HEK293 (cell line): Measurements from ENCODE around the gene SVOPL.

Experiments used
- CTCF ChIA-PET: fragments of 350-600 bp; formaldehyde crosslinking; extraction: SDS; loops from one replicate; lab custom pipeline; 2021; ENCODE audit warnings: antibody characterized with exemption; lab: Yijun Ruan, JAX
- POLR2A ChIA-PET: fragments of 300-600 bp; formaldehyde crosslinking; extraction: SDS; loops from one replicate; lab custom pipeline; 2020; ENCODE audit warnings: antibody characterized with exemption, inconsistent platforms; lab: Yijun Ruan, JAX
- H3K27ac ChIP-seq: fragments of 200-500 bp; sonication (Bioruptor generic); 2 replicates; pipeline ENCODE4 v1.5.1; 2014; ENCODE audit warnings: low read depth, low read length, control low read depth, inconsistent platforms; ENCODE audit errors: extremely low read depth
- H3K36me3 ChIP-seq, 2 experiments: fragments of 200-500 bp in 1 of 2; sonication (Bioruptor generic) in 1 of 2; 1 replicate in 1 of 2; 2 replicates in 1 of 2; pipeline ENCODE4 v1.5.1; 2014 to 2017; ENCODE audit warnings: inconsistent platforms in 2 of 2, low read length in 2 of 2; ENCODE audit not compliant: control insufficient read depth in 2 of 2, insufficient read depth in 1 of 2
- H3K4me1 ChIP-seq: fragments of 200-500 bp; sonication (Bioruptor generic); 2 replicates; pipeline ENCODE4 v1.5.1; 2014; ENCODE audit warnings: mild to moderate bottlenecking, low read length, inconsistent platforms; ENCODE audit not compliant: control insufficient read depth, insufficient read depth
- H3K4me3 ChIP-seq: 2 replicates; pipeline ENCODE4 v1.5.1; 2011; ENCODE audit warnings: low read depth, mild to moderate bottlenecking, control low read depth, low read length, moderate library complexity
- H3K9me3 ChIP-seq: fragments of 200-500 bp; sonication (Bioruptor generic); 2 replicates; pipeline ENCODE4 v1.5.1; 2014; ENCODE audit warnings: low read depth, low read length, inconsistent platforms; ENCODE audit not compliant: control insufficient read depth, insufficient read depth
- BCL11B ChIP-seq: fragments of 450-650 bp; formaldehyde crosslinking; IDR thresholded peaks from 2 replicates; pipeline ENCODE4 v1.5.1; 2016; ENCODE audit warnings: low read depth, missing biosample characterization, missing genetic modification characterization
- RBAK ChIP-seq: fragments of 450-650 bp; formaldehyde crosslinking; IDR thresholded peaks from 2 replicates; pipeline ENCODE4 v1.5.1; 2016; ENCODE audit warnings: missing biosample characterization, missing genetic modification characterization
- SCRT1 ChIP-seq: fragments of 450-650 bp; formaldehyde crosslinking; IDR thresholded peaks from 2 replicates; pipeline ENCODE4 v1.5.1; 2016; ENCODE audit warnings: missing biosample characterization, missing genetic modification characterization, borderline replicate concordance
- ZEB2 ChIP-seq: fragments of 450-650 bp; formaldehyde crosslinking; IDR thresholded peaks from 2 replicates; pipeline ENCODE4 v1.5.1; 2016; ENCODE audit warnings: missing biosample characterization, missing genetic modification characterization
- ZFHX2 ChIP-seq: fragments of 450-650 bp; formaldehyde crosslinking; conservative IDR thresholded peaks from 2 replicates; pipeline ENCODE4 v1.5.1; 2016; ENCODE audit warnings: missing biosample characterization, missing genetic modification characterization
- ZNF266 ChIP-seq: fragments of 450-650 bp; formaldehyde crosslinking; IDR thresholded peaks from 2 replicates; pipeline ENCODE4 v1.5.1; 2016; ENCODE audit warnings: missing biosample characterization, missing genetic modification characterization, low read depth
- ZNF558 ChIP-seq: fragments of 450-650 bp; formaldehyde crosslinking; IDR thresholded peaks from 2 replicates; pipeline ENCODE4 v1.5.1; 2016; ENCODE audit warnings: missing biosample characterization, missing genetic modification characterization
- ZNF660 ChIP-seq: fragments of 450-650 bp; IDR thresholded peaks from 2 replicates; pipeline ENCODE4 v1.5.1; 2018; ENCODE audit warnings: missing biosample characterization, mild to moderate bottlenecking, missing genetic modification characterization
- ZNF664 ChIP-seq: fragments of 450-650 bp; formaldehyde crosslinking; IDR thresholded peaks from 2 replicates; pipeline ENCODE4 v1.5.1; 2016; ENCODE audit warnings: missing biosample characterization, missing genetic modification characterization
- ZNF670 ChIP-seq: fragments of 450-650 bp; formaldehyde crosslinking; IDR thresholded peaks from 2 replicates; pipeline ENCODE4 v1.5.1; 2016; ENCODE audit warnings: missing biosample characterization, missing genetic modification characterization, low read depth
- ZNF777 ChIP-seq: fragments of 450-650 bp; formaldehyde crosslinking; IDR thresholded peaks from 2 replicates; pipeline ENCODE4 v1.5.1; 2017; ENCODE audit warnings: missing biosample characterization, missing genetic modification characterization, borderline replicate concordance
- TF ChIP-seq, protein P1 (sequence below): fragments of 450-650 bp; formaldehyde crosslinking; IDR thresholded peaks from 2 replicates; pipeline ENCODE4 v1.5.1; 2016; ENCODE audit warnings: missing biosample characterization, missing genetic modification characterization, borderline replicate concordance
- TF ChIP-seq, protein P2 (sequence below): fragments of 450-650 bp; formaldehyde crosslinking; IDR thresholded peaks from 2 replicates; pipeline ENCODE4 v1.5.1; 2016; ENCODE audit warnings: missing biosample characterization, missing genetic modification characterization
- TF ChIP-seq, protein P3 (sequence below): fragments of 450-650 bp; formaldehyde crosslinking; IDR thresholded peaks from 2 replicates; pipeline ENCODE4 v1.5.1; 2016; ENCODE audit warnings: missing biosample characterization, missing genetic modification characterization
- TF ChIP-seq, protein P4 (sequence below): fragments of 450-650 bp; IDR thresholded peaks from 2 replicates; pipeline ENCODE4 v1.5.1; 2018; ENCODE audit warnings: missing biosample characterization, mild to moderate bottlenecking, missing genetic modification characterization
- TF ChIP-seq, protein P5 (sequence below): fragments of 450-650 bp; formaldehyde crosslinking; IDR thresholded peaks from 2 replicates; pipeline ENCODE4 v1.5.1; 2016; ENCODE audit warnings: missing biosample characterization, missing genetic modification characterization
- TF ChIP-seq, protein P6 (sequence below): fragments of 450-650 bp; formaldehyde crosslinking; IDR thresholded peaks from 2 replicates; pipeline ENCODE4 v1.5.1; 2016; ENCODE audit warnings: missing biosample characterization, missing genetic modification characterization, borderline replicate concordance

SVOPL gene

DNA sequence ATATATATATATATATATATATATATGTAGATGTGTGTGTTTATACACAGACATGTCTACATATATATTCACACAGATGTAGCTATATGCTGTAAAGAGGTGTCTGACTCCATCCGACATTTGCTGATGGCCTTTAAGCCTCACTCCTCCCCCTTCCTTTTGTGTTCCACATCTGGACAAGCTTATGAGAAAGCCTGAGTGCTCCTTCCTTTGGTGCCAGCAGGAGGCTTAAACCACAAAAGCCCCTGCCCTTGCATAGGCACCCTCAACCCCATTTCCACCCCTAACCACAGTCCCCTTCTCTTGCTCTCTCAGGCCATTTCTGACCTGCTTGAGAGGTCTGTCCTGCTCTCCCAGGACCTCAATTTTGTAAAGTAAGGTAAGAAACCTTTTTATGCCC lies 98.7 kb downstream of the SVOPL start (continued):
- TF ChIP-seq, protein P1, sequence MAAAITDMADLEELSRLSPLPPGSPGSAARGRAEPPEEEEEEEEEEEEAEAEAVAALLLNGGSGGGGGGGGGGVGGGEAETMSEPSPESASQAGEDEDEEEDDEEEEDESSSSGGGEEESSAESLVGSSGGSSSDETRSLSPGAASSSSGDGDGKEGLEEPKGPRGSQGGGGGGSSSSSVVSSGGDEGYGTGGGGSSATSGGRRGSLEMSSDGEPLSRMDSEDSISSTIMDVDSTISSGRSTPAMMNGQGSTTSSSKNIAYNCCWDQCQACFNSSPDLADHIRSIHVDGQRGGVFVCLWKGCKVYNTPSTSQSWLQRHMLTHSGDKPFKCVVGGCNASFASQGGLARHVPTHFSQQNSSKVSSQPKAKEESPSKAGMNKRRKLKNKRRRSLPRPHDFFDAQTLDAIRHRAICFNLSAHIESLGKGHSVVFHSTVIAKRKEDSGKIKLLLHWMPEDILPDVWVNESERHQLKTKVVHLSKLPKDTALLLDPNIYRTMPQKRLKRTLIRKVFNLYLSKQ: no peak

DNA sequence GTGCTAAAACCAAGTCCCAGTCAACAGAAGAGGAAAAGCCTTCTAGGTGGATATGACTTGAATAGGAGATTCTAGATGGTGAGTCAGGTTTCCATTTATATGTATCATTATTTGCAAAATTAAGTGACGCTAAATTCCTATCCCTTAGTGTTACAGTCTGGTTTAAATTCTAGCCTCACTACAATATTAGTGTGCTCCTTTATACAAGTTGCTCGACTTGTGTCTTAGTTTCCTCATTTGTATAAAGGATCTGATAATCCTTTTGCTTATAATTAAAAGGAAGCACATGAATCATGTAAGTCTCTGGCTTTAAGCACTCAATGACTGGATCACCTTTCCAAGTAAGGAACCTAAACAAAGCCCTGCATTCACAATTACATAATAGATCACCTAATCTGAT lies 105.7 kb downstream of the SVOPL start:
- ChIA-PET CTCF (no interaction called here), POLR2A (no interaction called here)
- Histone ChIP-seq H3K4me1 (no peaks in the 10 kb centered on the region), H3K4me3 (no peak overlapping the region), H3K36me3 (no peaks in the 10 kb centered on the region), H3K27ac (no peak overlapping the region), H3K9me3 (no peaks in the 10 kb centered on the region)
- TF ChIP-seq, protein P2, sequence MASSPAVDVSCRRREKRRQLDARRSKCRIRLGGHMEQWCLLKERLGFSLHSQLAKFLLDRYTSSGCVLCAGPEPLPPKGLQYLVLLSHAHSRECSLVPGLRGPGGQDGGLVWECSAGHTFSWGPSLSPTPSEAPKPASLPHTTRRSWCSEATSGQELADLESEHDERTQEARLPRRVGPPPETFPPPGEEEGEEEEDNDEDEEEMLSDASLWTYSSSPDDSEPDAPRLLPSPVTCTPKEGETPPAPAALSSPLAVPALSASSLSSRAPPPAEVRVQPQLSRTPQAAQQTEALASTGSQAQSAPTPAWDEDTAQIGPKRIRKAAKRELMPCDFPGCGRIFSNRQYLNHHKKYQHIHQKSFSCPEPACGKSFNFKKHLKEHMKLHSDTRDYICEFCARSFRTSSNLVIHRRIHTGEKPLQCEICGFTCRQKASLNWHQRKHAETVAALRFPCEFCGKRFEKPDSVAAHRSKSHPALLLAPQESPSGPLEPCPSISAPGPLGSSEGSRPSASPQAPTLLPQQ (tag by site-specific recombination): no peak
- TF ChIP-seq ZEB2: no peak
- no peak for TF ChIP-seq ZFHX2 (tag by site-specific recombination)
- TF ChIP-seq ZNF664 (tag by site-specific recombination): no peak
- no peak for TF ChIP-seq ZNF660 (tag by site-specific recombination)
- TF ChIP-seq, protein P3, sequence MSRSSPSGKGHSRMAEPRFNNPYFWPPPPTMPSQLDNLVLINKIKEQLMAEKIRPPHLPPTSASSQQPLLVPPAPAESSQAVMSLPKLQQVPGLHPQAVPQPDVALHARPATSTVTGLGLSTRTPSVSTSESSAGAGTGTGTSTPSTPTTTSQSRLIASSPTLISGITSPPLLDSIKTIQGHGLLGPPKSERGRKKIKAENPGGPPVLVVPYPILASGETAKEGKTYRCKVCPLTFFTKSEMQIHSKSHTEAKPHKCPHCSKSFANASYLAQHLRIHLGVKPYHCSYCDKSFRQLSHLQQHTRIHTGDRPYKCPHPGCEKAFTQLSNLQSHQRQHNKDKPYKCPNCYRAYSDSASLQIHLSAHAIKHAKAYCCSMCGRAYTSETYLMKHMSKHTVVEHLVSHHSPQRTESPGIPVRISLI (tag by site-specific recombination): no peak
- TF ChIP-seq, protein P4, sequence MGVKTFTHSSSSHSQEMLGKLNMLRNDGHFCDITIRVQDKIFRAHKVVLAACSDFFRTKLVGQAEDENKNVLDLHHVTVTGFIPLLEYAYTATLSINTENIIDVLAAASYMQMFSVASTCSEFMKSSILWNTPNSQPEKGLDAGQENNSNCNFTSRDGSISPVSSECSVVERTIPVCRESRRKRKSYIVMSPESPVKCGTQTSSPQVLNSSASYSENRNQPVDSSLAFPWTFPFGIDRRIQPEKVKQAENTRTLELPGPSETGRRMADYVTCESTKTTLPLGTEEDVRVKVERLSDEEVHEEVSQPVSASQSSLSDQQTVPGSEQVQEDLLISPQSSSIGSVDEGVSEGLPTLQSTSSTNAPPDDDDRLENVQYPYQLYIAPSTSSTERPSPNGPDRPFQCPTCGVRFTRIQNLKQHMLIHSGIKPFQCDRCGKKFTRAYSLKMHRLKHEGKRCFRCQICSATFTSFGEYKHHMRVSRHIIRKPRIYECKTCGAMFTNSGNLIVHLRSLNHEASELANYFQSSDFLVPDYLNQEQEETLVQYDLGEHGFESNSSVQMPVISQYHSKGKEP (tag by site-specific recombination): no peak
- no peak for TF ChIP-seq ZNF670
- TF ChIP-seq, protein P5, sequence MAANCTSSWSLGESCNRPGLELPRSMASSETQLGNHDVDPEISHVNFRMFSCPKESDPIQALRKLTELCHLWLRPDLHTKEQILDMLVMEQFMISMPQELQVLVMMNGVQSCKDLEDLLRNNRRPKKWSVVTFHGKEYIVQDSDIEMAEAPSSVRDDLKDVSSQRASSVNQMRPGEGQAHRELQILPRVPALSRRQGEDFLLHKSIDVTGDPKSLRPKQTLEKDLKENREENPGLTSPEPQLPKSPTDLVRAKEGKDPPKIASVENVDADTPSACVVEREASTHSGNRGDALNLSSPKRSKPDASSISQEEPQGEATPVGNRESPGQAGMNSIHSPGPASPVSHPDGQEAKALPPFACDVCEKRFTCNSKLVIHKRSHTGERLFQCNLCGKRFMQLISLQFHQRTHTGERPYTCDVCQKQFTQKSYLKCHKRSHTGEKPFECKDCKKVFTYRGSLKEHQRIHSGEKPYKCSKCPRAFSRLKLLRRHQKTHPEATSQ (tag by site-specific recombination): no peak
- no peak for TF ChIP-seq ZNF777 (tag by site-specific recombination)
- no peak for TF ChIP-seq RBAK (tag by site-specific recombination)
- TF ChIP-seq SCRT1 (tag by site-specific recombination): no peak
- TF ChIP-seq, protein P6, sequence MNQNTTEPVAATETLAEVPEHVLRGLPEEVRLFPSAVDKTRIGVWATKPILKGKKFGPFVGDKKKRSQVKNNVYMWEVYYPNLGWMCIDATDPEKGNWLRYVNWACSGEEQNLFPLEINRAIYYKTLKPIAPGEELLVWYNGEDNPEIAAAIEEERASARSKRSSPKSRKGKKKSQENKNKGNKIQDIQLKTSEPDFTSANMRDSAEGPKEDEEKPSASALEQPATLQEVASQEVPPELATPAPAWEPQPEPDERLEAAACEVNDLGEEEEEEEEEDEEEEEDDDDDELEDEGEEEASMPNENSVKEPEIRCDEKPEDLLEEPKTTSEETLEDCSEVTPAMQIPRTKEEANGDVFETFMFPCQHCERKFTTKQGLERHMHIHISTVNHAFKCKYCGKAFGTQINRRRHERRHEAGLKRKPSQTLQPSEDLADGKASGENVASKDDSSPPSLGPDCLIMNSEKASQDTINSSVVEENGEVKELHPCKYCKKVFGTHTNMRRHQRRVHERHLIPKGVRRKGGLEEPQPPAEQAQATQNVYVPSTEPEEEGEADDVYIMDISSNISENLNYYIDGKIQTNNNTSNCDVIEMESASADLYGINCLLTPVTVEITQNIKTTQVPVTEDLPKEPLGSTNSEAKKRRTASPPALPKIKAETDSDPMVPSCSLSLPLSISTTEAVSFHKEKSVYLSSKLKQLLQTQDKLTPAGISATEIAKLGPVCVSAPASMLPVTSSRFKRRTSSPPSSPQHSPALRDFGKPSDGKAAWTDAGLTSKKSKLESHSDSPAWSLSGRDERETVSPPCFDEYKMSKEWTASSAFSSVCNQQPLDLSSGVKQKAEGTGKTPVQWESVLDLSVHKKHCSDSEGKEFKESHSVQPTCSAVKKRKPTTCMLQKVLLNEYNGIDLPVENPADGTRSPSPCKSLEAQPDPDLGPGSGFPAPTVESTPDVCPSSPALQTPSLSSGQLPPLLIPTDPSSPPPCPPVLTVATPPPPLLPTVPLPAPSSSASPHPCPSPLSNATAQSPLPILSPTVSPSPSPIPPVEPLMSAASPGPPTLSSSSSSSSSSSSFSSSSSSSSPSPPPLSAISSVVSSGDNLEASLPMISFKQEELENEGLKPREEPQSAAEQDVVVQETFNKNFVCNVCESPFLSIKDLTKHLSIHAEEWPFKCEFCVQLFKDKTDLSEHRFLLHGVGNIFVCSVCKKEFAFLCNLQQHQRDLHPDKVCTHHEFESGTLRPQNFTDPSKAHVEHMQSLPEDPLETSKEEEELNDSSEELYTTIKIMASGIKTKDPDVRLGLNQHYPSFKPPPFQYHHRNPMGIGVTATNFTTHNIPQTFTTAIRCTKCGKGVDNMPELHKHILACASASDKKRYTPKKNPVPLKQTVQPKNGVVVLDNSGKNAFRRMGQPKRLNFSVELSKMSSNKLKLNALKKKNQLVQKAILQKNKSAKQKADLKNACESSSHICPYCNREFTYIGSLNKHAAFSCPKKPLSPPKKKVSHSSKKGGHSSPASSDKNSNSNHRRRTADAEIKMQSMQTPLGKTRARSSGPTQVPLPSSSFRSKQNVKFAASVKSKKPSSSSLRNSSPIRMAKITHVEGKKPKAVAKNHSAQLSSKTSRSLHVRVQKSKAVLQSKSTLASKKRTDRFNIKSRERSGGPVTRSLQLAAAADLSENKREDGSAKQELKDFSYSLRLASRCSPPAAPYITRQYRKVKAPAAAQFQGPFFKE (tag by site-specific recombination): no peak
- no peak for TF ChIP-seq ZNF558
- TF ChIP-seq BCL11B: no peak
- no peak for TF ChIP-seq ZNF266 (tag by site-specific recombination)
